Gastroesophageal sphincter (tissue), 3 donors: ENCODE data around the gene GLRA1.

ENCODE experiments used
- EP300 ChIP-seq: sonication (generic); formaldehyde crosslinking; IDR thresholded peaks from one replicate; pipeline ENCODE4 v1.6.1; 2017; ENCODE audit warnings: antibody characterized with exemption, mild to moderate bottlenecking
- POLR2A ChIP-seq, 2 donors: fragments of 450-650 bp; IDR thresholded peaks; one replicate each; pipeline ENCODE4 v1.6.1; 2017; ENCODE audit warnings: antibody characterized with exemption in 2 of 2, mild to moderate bottlenecking in 2 of 2, moderate library complexity in 1 of 2
- POLR2AphosphoS5 ChIP-seq: sonication (generic); formaldehyde crosslinking; IDR thresholded peaks from one replicate; pipeline ENCODE4 v1.6.1; 2017; ENCODE audit warnings: antibody characterized with exemption
- TF ChIP-seq, protein P1 (sequence below), 4 experiments: fragments of 200-600 bp in 2 of 4; fragments of 450-650 bp in 2 of 4; sonication (generic) in 1 of 4; IDR thresholded peaks; one replicate each; pipeline ENCODE4 v1.5.1; 2017 to 2019; ENCODE audit warnings: antibody characterized with exemption in 4 of 4, mild to moderate bottlenecking in 2 of 4, moderate library complexity in 2 of 4

DNA sequence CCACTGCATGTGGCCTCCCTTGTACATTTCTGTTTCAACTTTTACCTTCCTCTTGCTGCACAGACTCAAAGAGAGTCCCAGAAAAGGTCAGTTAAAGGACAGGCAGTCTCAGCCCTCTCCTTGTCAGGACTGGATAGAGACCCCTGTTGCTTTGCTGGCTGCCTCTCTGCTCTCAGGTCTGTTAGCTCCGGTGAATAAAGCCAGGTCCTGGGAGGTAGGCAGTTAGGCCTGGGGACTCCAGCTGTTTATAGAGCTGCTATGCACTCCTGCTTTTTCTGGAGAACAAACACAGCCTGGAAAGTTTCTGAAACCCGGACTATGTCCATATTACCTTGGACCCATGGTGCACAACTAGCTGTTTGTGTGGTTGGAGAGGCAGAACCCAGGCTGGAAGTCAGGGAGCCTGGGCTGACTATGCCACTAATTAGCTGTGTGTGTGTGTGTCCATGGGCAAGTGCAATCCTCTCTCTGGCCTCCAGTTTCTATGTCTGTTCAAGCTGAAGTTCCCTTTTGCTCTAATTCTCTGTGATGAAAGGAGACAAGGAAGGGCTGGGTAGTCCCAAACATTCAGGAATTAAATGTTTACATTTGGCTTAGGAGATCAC, 42.9 kb downstream of the GLRA1 start:
- TF ChIP-seq, protein P1, sequence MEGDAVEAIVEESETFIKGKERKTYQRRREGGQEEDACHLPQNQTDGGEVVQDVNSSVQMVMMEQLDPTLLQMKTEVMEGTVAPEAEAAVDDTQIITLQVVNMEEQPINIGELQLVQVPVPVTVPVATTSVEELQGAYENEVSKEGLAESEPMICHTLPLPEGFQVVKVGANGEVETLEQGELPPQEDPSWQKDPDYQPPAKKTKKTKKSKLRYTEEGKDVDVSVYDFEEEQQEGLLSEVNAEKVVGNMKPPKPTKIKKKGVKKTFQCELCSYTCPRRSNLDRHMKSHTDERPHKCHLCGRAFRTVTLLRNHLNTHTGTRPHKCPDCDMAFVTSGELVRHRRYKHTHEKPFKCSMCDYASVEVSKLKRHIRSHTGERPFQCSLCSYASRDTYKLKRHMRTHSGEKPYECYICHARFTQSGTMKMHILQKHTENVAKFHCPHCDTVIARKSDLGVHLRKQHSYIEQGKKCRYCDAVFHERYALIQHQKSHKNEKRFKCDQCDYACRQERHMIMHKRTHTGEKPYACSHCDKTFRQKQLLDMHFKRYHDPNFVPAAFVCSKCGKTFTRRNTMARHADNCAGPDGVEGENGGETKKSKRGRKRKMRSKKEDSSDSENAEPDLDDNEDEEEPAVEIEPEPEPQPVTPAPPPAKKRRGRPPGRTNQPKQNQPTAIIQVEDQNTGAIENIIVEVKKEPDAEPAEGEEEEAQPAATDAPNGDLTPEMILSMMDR (IDR thresholded peaks at IDR 0.05): no peak
- TF ChIP-seq POLR2A (IDR thresholded peaks at IDR 0.05) (no peak), EP300 (no peak), POLR2AphosphoS5 (no peak)
